Nephron (organoid): ENCODE measurements around the gene LMO2.
"Not testable (repeated sequence)": the region's sequence is repeated elsewhere in the genome, so short reads cannot be mapped to it uniquely, and the experiment has no call there.

Source experiments
- H3K27ac Mint-ChIP-seq, 3 experiments: 2 replicates each; pipeline ENCODE4 v1.8.0; 2020; ENCODE audit warnings: mixed read lengths in 3 of 3, mild to moderate bottlenecking in 2 of 3, moderate library complexity in 1 of 3
- H3K27me3 Mint-ChIP-seq: 2 replicates; pipeline ENCODE4 v1.8.0; 2021; ENCODE audit warnings: low read depth, mild to moderate bottlenecking, moderate library complexity, mixed read lengths
- H3K36me3 Mint-ChIP-seq: 2 replicates; pipeline ENCODE4 v1.8.0; 2020; ENCODE audit warnings: low read depth, mixed read lengths
- H3K4me1 Mint-ChIP-seq: 2 replicates; pipeline ENCODE4 v1.8.0; 2020; ENCODE audit warnings: mixed read lengths
- H3K4me3 Mint-ChIP-seq, 3 experiments: 2 replicates each; pipeline ENCODE4 v1.8.0; 2020; ENCODE audit warnings: mild to moderate bottlenecking in 3 of 3, mixed read lengths in 3 of 3, moderate library complexity in 2 of 3
- H3K9me3 Mint-ChIP-seq: 2 replicates; pipeline ENCODE4 v1.8.0; 2020; ENCODE audit warnings: mixed read lengths
- CTCF ChIP-seq, 3 experiments: fragments of 200-600 bp; sonication (generic); IDR thresholded peaks; one replicate each; pipeline ENCODE4 v1.5.0; 2021; ENCODE audit warnings: antibody characterized with exemption in 3 of 3; ENCODE audit not compliant: unreplicated experiment in 3 of 3

LMO2 gene

GRCh38 chr11:33848717-33849390, 43.0 kb downstream of the LMO2 start:
- H3K27ac Mint-ChIP-seq, result no peak overlapping the region
- no peak overlapping the region for H3K4me3 Mint-ChIP-seq
- no peaks in the 10 kb centered on the region for H3K4me1 Mint-ChIP-seq
- TF ChIP-seq CTCF (IDR thresholded peaks at IDR 0.05; ENCODE audit: unreplicated experiment in 3 of 3), result no peak
- H3K36me3 Mint-ChIP-seq, result no peaks in the 10 kb centered on the region
- peaks cover 3% of the 10 kb centered on the region for H3K27me3 Mint-ChIP-seq
- H3K9me3 Mint-ChIP-seq, result no peaks in the 10 kb centered on the region

GRCh38 chr11:33847251-33847650, 44.6 kb downstream of the LMO2 start:
- Mint-ChIP-seq H3K4me1 (no peaks in the 10 kb centered on the region), H3K36me3 (no peaks in the 10 kb centered on the region), H3K4me3 (no peak overlapping the region), H3K9me3 (no peaks in the 10 kb centered on the region), H3K27me3 (peaks cover 12% of the 10 kb centered on the region), H3K27ac (no peak overlapping the region)
- TF ChIP-seq CTCF (IDR thresholded peaks at IDR 0.05; ENCODE audit: unreplicated experiment in 3 of 3), result no peak

DNA sequence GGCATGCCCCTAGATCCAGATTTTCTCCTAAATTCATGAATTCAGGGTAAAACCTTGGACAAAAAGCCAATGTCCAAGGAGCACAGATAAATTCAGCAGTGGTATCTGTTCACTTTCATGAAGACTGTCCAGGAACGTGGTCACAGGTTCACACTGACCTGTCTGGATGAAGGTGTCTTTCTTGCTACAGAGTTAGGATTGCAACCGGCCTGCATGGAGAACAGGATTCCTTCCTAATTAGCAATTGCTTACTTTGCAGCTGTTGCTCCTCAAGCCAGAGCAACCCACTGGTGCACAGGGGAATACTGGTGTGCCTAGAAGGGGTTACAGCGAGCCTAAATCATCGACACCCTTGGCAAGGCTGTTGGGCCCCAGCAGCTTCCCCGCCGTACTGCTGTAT, 47.6 kb downstream of the LMO2 start:
- H3K4me3 Mint-ChIP-seq, result no peak overlapping the region
- no peak for TF ChIP-seq CTCF (IDR thresholded peaks at IDR 0.05; ENCODE audit: unreplicated experiment in 3 of 3)
- H3K27me3 Mint-ChIP-seq, result peaks cover 23% of the 10 kb centered on the region
- H3K36me3 Mint-ChIP-seq, result no peaks in the 10 kb centered on the region
- no peak overlapping the region for H3K27ac Mint-ChIP-seq
- no peaks in the 10 kb centered on the region for H3K4me1 Mint-ChIP-seq
- no peaks in the 10 kb centered on the region for H3K9me3 Mint-ChIP-seq

DNA sequence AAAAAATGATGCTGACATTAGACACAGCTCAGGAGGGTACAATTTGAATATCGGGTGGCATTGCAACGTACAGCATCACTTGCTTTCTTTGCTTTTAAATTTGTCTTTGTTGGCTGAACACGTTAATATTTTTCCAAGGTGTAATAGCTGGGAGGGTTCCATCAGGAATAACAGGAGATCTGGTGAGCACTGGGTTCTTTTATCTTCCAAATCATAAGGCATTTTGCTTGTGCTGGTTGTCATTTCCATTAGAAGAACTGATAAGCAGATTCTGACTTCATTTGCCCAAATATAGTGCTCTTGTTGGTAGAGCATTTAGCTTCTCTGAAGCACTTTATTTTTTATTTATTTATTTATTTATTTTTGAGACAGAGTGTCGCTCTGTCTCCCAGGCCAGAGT, 48.9 kb downstream of the LMO2 start:
- Mint-ChIP-seq H3K36me3 (no peaks in the 10 kb centered on the region), H3K4me1 (no peaks in the 10 kb centered on the region), H3K9me3 (no peaks in the 10 kb centered on the region), H3K4me3 (no peak overlapping the region), H3K27ac (no peak overlapping the region), H3K27me3 (peaks cover 23% of the 10 kb centered on the region)
- no peak for TF ChIP-seq CTCF (IDR thresholded peaks at IDR 0.05; ENCODE audit: unreplicated experiment in 3 of 3)

- H3K27me3 Mint-ChIP-seq, result peaks cover 23% of the 10 kb centered on the region
- TF ChIP-seq CTCF (IDR thresholded peaks at IDR 0.05; ENCODE audit: unreplicated experiment in 3 of 3), result no peak
- H3K4me3 Mint-ChIP-seq, result no peak overlapping the region
- H3K27ac Mint-ChIP-seq, result no peak overlapping the region
- no peaks in the 10 kb centered on the region for H3K36me3 Mint-ChIP-seq
- H3K9me3 Mint-ChIP-seq, result no peaks in the 10 kb centered on the region
- H3K4me1 Mint-ChIP-seq, result no peaks in the 10 kb centered on the region
These were observed 49.5 kb downstream of the LMO2 start for GRCh38 chr11:33842236-33842915.

DNA sequence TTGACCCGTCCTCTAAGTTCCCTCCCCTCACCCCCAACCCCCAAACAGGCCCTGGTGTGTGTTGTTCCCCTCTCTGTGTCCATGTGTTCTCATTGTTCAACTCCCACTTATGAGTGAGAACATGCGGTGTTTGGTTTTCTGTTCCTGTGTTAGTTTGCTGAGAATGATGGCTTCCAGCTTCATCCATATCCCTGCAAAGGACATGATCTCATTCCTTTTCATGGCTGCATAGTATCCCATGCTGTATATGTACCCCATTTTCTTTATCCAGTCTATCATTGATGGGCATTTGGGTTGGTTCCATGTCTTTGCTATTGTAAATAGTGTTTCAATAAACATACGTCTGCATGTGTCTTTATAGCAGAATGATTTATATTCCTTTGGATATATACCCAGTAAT, 53.6 kb downstream of the LMO2 start:
- H3K27me3 Mint-ChIP-seq, result peaks cover 24% of the 10 kb centered on the region
- H3K4me3 Mint-ChIP-seq, H3K36me3 Mint-ChIP-seq, H3K27ac Mint-ChIP-seq, H3K9me3 Mint-ChIP-seq, H3K4me1 Mint-ChIP-seq: not testable (repeated sequence)

- peaks cover 25% of the 10 kb centered on the region for H3K27me3 Mint-ChIP-seq
- not testable (repeated sequence) for H3K27ac Mint-ChIP-seq, H3K4me3 Mint-ChIP-seq
These were observed 54.5 kb downstream of the LMO2 start for GRCh38 chr11:33837334-33837733.

More at GRCh38 chr11:33837334-33837733, 54.5 kb downstream of the LMO2 start:
- not testable (repeated sequence) for H3K9me3 Mint-ChIP-seq, H3K36me3 Mint-ChIP-seq, H3K4me1 Mint-ChIP-seq
